GM10847 (cell line): Measurements from ENCODE around the gene NACC2.

Experiments used
- POLR2A ChIP-seq: IDR thresholded peaks from 2 replicates; pipeline ENCODE4 v1.6.1; 2011; ENCODE audit not compliant: insufficient read length; ENCODE audit errors: extremely low read depth

The NACC2 gene

GRCh38 chr9:136016572-136017288, 78.4 kb downstream of the NACC2 start:
- TF ChIP-seq POLR2A: no peak

- TF ChIP-seq POLR2A: no peak
Observed at GRCh38 chr9:136015656-136016571, 79.2 kb downstream of the NACC2 start.

DNA sequence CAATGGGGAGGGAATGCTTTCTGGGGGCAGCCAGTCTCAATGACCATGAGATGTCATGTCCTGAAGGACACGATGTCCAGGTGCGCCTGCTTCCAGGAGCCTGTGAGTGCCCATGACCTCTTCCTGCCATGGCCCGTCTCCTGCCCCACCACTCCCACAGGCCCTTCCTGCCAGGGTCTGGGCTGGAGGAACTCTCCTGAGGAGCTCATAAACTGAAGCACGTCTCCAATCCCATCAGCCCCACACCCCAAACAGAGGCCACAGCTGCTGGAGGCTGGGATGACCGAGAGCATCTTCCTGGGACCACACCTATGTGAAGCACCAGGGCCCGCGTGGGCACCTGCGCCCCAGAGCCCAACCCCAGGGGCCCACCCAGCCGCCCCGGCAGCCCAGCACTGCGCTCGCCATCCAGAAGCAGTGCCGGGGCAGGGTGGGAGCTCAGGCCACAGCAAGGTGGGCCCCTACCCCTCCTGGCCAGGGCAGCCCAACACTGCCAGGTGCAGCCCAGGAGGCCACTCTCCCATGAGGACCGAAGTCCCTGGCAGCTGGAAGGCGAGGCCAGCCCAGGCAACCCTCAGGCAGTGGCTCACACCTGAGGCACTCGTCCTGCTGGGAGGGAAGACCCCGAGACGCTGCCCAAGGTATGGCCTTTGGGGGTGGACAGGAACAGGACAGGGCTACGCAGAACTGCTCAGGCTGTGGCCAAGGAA, 80.0 kb downstream of the NACC2 start:
- no peak for TF ChIP-seq POLR2A

GRCh38 chr9:136014147-136014923, 80.8 kb downstream of the NACC2 start:
- no peak for TF ChIP-seq POLR2A

GRCh38 chr9:136013524-136014034, 81.5 kb downstream of the NACC2 start:
- TF ChIP-seq POLR2A: no peak

- no peak for TF ChIP-seq POLR2A
Observed at GRCh38 chr9:136013116-136013515, 82.0 kb downstream of the NACC2 start.

- no peak for TF ChIP-seq POLR2A
Observed at GRCh38 chr9:136012651-136013050, 82.4 kb downstream of the NACC2 start.

DNA sequence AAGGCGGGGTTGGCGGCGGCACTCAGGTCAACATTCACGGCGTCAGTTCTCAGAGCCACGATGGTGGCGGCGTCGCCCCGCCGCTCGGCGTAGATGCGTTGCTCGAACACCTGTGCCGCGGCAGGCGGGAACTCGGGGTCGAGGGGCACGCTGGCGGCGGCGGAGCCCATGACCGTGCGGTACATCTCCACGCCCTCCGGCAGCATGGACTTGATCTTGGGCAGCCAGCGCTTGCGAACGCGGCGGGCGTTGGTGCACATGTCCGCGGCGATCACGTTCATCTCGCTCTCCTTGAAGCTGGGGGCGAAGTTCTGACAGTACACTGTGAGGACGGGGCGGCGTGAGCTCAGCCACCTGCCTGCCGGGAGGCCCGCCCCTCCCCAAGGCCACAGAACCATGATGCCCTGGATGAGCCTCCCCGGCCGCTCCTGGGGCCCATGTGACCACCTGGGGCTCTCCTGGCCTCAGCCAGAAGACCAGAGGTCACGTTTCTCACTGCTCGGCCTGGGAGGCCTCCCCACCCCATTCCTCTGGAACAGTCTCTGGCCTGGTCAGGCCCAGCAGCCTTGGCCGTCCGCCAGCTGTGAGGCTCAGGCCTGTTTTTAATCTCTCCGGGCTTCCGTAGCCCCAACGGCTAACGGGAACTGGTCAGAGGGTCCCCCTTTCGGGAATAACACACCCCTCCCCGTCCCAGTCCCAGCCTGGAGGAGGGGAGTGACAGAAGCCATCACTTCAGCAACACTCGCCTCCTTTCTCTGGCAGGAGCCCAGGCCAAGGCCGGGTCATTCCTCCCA, 83.2 kb downstream of the NACC2 start:
- no peak for TF ChIP-seq POLR2A

DNA sequence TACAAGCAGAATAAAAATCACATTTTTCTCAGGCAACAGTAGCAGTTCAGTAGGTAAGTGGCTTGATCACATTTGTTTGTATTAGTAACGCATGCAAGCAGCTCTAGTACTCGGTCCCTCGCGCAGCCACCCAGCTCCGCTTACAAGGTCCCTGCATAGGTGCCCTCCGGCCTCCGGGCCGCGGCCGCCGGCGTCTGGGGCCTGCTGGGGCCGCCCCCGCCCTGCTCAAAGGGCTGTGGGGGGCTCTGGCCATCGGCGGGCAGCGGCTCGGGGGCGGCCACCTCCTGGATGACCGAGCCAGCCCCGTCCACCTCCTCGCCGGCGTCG, 83.8 kb downstream of the NACC2 start:
- TF ChIP-seq POLR2A: no peak

DNA sequence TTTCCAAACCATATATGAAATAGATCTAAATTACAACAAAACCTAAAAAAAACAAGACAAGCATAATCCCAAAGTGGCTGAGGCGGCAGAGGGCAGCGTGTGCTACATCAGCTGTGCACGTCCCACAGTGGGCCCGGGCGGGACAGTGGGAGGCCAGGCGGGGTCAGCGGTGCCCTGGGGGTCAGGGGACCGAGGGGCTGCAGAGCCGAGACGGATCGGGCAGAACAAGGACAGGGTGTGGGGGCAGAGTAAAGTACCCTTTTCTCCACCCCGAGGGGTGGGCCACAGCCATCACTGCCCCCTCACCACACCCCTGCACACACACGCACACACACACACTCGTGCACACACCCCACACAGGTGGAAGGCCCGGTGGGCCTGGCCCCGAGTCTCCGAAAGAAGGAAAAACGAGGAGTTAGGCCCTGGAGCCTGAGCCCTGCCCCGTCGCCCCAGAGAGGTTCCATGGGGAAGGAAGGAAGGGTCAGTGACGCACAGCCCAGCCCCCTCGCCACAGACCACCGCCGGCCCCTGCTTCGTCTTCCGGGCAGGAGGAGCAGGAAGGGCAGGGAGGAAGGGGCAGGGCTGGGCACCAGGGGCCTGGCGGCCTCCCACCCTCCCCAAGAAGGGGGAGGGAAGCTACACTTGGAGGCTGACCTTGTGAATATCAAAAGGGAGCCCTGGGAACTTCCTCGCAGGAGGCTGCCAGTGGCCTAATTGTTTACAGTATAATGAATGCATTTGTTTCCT, 84.3 kb downstream of the NACC2 start:
- no peak for TF ChIP-seq POLR2A

DNA sequence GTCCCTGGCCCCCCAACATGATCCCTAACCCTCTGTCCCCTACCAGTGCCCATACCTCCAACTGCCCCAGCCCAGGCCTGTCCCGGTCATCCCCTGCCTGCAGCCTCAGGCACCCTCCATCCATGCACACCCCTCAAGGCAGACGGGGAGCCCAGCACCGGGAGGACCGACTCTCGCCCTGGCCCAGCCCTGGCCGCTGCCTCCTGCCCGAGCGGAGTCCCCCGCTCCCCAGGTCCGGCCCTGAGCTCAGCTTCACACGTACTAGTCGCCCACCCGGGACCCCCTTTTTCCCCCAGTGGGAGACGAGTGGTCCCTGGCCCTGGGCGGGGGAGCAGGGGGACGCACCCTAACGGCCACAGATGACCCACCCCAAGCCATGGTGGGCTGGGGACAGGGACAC, 84.9 kb downstream of the NACC2 start:
- TF ChIP-seq POLR2A: no peak

DNA sequence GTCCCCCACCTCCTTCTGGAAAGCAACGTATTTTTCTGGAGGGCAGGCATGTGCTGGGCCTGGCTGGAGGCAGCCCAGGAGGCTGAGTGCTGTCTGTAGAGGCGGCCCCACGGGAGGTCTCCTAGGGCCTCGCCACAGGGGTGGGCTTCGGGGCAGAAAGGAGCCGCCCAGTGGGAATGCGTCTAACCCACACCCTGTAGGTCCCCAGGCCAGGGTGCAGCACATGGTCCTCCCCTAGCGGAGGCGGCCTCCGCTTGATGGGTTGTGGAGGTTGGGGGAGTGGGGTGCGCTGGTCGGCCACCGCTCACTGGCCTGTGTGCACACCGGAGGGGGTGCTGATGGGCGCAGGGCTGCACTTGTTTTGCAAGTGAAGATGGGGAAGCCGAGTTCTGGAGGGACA, 85.6 kb downstream of the NACC2 start:
- no peak for TF ChIP-seq POLR2A

DNA sequence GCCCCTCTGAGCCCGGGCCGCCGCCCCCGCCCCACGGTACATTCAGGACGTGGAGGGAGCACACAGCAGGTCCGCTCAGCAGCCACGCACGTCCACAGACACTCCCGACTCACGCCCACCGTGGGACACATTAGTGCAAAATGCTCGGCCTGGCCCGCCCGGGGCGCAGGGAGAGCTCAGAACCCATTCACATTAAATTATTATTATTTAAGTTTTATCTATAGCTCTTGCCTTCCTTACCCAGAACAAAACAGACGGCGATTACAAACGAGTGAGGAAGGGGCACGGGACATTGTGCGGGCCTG, 86.4 kb downstream of the NACC2 start:
- TF ChIP-seq POLR2A: no peak
